ENCODE measurements around the gene SLC15A4.

- TF ChIP-seq MAZ (IDR thresholded peaks at IDR 0.05; ENCODE audit: borderline replicate concordance, low read depth, low read length) (no peak), MAX (IDR thresholded peaks at IDR 0.05) (no peak), HDAC2 (IDR thresholded peaks at IDR 0.05) (no peak), POLR2A (IDR thresholded peaks at IDR 0.05; ENCODE audit: low read length) (no peak), CTCF (IDR thresholded peaks at IDR 0.05) (no peak), MAFK (IDR thresholded peaks at IDR 0.05; ENCODE audit: partially characterized antibody) (no peak), E2F6 (IDR thresholded peaks at IDR 0.05; ENCODE audit: borderline replicate concordance, low read depth) (no peak), USF2 (IDR thresholded peaks at IDR 0.05) (no peak), RFX5 (IDR thresholded peaks at IDR 0.05) (no peak), BCL3 (IDR thresholded peaks at IDR 0.05) (no peak), REST (IDR thresholded peaks at IDR 0.05) (no peak)
Observed at GRCh38 chr12:128753438-128753837, 70.3 kb downstream of the SLC15A4 start.
